B cell (primary cell): ENCODE measurements around the gene RAB42. TPM values are rescaled to one million over a fixed set of nuclear protein-coding genes. Genes with fewer than 3 reads are reported as not detected.

ENCODE experiments used
- ATAC-seq: fragments of 200-7000 bp; cut with Tn5 transposase; one replicate; pipeline ENCODE4 v1.10.0; 2021; ENCODE audit warnings: low read depth, mild to moderate bottlenecking, moderate number of reproducible peaks, moderate library complexity
- CTCF ChIA-PET: fragments of 350-600 bp; sonication (Branson Sonifier 250); formaldehyde crosslinking; loops from one replicate; lab custom pipeline; 2021; ENCODE audit warnings: antibody characterized with exemption, inconsistent platforms; lab: Charles Lee
- POLR2A ChIA-PET: fragments of 350-600 bp; sonication (Branson Sonifier 250); formaldehyde crosslinking; loops from one replicate; lab custom pipeline; 2021; ENCODE audit warnings: antibody characterized with exemption; lab: Charles Lee
- DNase-seq: peaks from one replicate; pipeline ENCODE4 v3.0.0; 2013
- H2AFZ ChIP-seq: 2 replicates; pipeline ENCODE4 v1.6.1; 2012; ENCODE audit warnings: mild to moderate bottlenecking, low read depth, low read length; ENCODE audit not compliant: insufficient read depth, poor library complexity, severe bottlenecking
- H3K27ac ChIP-seq, 2 donors: 1 replicate in 1 of 2; 2 replicates in 1 of 2; pipeline ENCODE4 v1.5.1; 2012 to 2013; ENCODE audit warnings: low read length in 2 of 2, mild to moderate bottlenecking in 2 of 2, moderate library complexity in 1 of 2
- H3K27me3 ChIP-seq, 4 experiments: fragments of 200-600 bp in 1 of 4; sonication (generic) in 1 of 4; replicated peaks in 1 of 4; 1 replicate in 2 of 4; 2 replicates in 2 of 4; pipeline versions ENCODE4 v1.6.1 to v1.7.0; 2013 to 2016; ENCODE audit warnings: low read length in 3 of 4, mild to moderate bottlenecking in 2 of 4, mixed read lengths in 1 of 4, moderate library complexity in 1 of 4; ENCODE audit not compliant: insufficient read depth in 4 of 4, control insufficient read depth in 3 of 4; ENCODE audit errors: control extremely low read depth in 1 of 4
- H3K36me3 ChIP-seq, 2 experiments: replicated peaks in 1 of 2; 1 replicate in 1 of 2; 2 replicates in 1 of 2; pipeline versions ENCODE4 v1.6.1 to v1.7.1; 2013; ENCODE audit warnings: low read length in 1 of 2; ENCODE audit not compliant: insufficient read depth in 2 of 2, control insufficient read depth in 1 of 2; ENCODE audit errors: control extremely low read depth in 1 of 2, extremely low read depth in 1 of 2
- H3K4me1 ChIP-seq, 2 donors: fragments of 200-600 bp in 1 of 2; sonication (generic) in 1 of 2; 1 replicate in 1 of 2; 2 replicates in 1 of 2; pipeline versions ENCODE4 v1.5.1 to v1.6.1; 2013 to 2017; ENCODE audit warnings: low read length in 2 of 2; ENCODE audit not compliant: control insufficient read depth in 2 of 2, insufficient read depth in 2 of 2
- H3K4me2 ChIP-seq: replicated peaks from 2 replicates; pipeline ENCODE3; 2012; ENCODE audit warnings: mild to moderate bottlenecking, low read depth, low read length; ENCODE audit not compliant: poor library complexity, severe bottlenecking
- H3K4me3 ChIP-seq, 5 experiments: fragments of 200-600 bp in 1 of 5; sonication (generic) in 1 of 5; 1 replicate in 3 of 5; 2 replicates in 2 of 5; pipeline versions ENCODE4 v1.5.1 to v1.7.0; 2011 to 2016; ENCODE audit warnings: low read length in 4 of 5, mild to moderate bottlenecking in 4 of 5, low read depth in 2 of 5, control low read depth in 1 of 5, moderate library complexity in 1 of 5; ENCODE audit not compliant: insufficient read depth in 1 of 5; ENCODE audit errors: control extremely low read depth in 1 of 5, extremely low read depth in 1 of 5
- H3K79me2 ChIP-seq: fragments of 200-600 bp; sonication (generic); one replicate; pipeline ENCODE4 v1.6.0; 2016; ENCODE audit warnings: low read length; ENCODE audit not compliant: control insufficient read depth, insufficient read depth
- H3K9ac ChIP-seq: fragments of 200-600 bp; sonication (generic); 2 replicates; pipeline ENCODE4 v1.6.1; 2017; ENCODE audit warnings: mild to moderate bottlenecking, low read length, moderate library complexity
- H3K9me3 ChIP-seq, 3 donors: one replicate each; pipeline versions ENCODE4 v1.6.1 to v1.7.1; 2013; ENCODE audit warnings: low read length in 2 of 3; ENCODE audit not compliant: control insufficient read depth in 2 of 3, insufficient read depth in 1 of 3; ENCODE audit errors: control extremely low read depth in 1 of 3
- H4K20me1 ChIP-seq: 2 replicates; pipeline ENCODE4 v1.6.0; 2012; ENCODE audit warnings: mild to moderate bottlenecking, low read length; ENCODE audit not compliant: insufficient read depth, control insufficient read depth, poor library complexity, severe bottlenecking
- H3K27ac Mint-ChIP-seq: one replicate; pipeline ENCODE4 v1.8.0; 2021; ENCODE audit warnings: mixed read lengths
- H3K27me3 Mint-ChIP-seq: one replicate; pipeline ENCODE4 v1.8.0; 2021; ENCODE audit warnings: mixed read lengths
- H3K4me1 Mint-ChIP-seq: one replicate; pipeline ENCODE4 v1.8.0; 2021; ENCODE audit warnings: mixed read lengths
- H3K4me3 Mint-ChIP-seq: one replicate; pipeline ENCODE4 v1.8.0; 2021; ENCODE audit warnings: mixed read lengths
- H3K9me3 Mint-ChIP-seq: one replicate; pipeline ENCODE4 v1.8.0; 2022; ENCODE audit warnings: mixed read lengths; ENCODE audit not compliant: insufficient read depth
- CTCF ChIP-seq: fragments of 200-600 bp; IDR thresholded peaks from one replicate; pipeline ENCODE4 v1.8.0; 2022; ENCODE audit warnings: antibody characterized with exemption, mild to moderate bottlenecking
- EZH2 ChIP-seq: IDR thresholded peaks from 2 replicates; pipeline ENCODE4 v1.6.1; 2012; ENCODE audit warnings: borderline replicate concordance, low read depth, mild to moderate bottlenecking, moderate library complexity, low read length; ENCODE audit not compliant: insufficient read depth, poor library complexity, severe bottlenecking
- WGBS: methylation state at CpG from one replicate; pipeline ENCODE4 v1.1.5; 2013; ENCODE audit warnings: missing lambda C conversion rate; ENCODE audit not compliant: insufficient coverage; 5-methylcytosine and 5-hydroxymethylcytosine counted together
- intact Hi-C: fragments of 100-400 bp; cut with micrococcal nuclease; formaldehyde crosslinking; loops from one replicate; pipeline ENCODE4 v1.10.0; 2022
- polyA plus RNA-seq: library from polyadenylated mRNA; depleted of rRNA; stranded (reverse); fragments of >200 nt; gene quantifications from 2 replicates; pipeline ENCODE4 v1.2.3, GENCODE V29; 2012
- total RNA-seq, 2 donors: library from RNA; stranded (reverse); fragments of 120-200 nt in 1 of 2; gene quantifications; 1 replicate in 1 of 2; 2 replicates in 1 of 2; pipeline versions ENCODE4 v1.2.3 to v1.2.4, GENCODE V29; 2013 to 2022

RAB42 gene
- total and polyA plus RNA-seq, 2 donors (not counting 1 experiment from before 2014, with no cell fraction given) = not detected

GRCh38 chr1:28552758-28553663 lies 39.1 kb upstream of the RAB42 start, which contains the start of gene TRNAU1AP:
TSS of gene TRNAU1AP (plus strand) at chr1:28553085. CDS start at chr1:28553111, 26 bp downstream.
- Histone ChIP-seq H3K4me2 (peak within 1 kb of the TSS; percentile 85), H4K20me1 (no peaks in the 10 kb centered on the region), H3K9me3 (no peaks in the 10 kb centered on the region), H3K4me3 (peak within 1 kb of the TSS; percentile 77 to 97 (median 90)), H3K27ac (peak within 1 kb of the TSS; percentile 82 to 86), H2AFZ (peak within 1 kb of the TSS; percentile 94), H3K9ac (peak within 1 kb of the TSS; percentile 92), H3K36me3 (peaks cover 0 to 10% of the 10 kb centered on the region in 2 experiments), H3K79me2 (peaks cover 16% of the 10 kb centered on the region), H3K4me1 (peaks cover 5 to 17% of the 10 kb centered on the region in 2 donors), H3K27me3 (no peaks in the 10 kb centered on the region)
- peaks cover 18% of the 10 kb centered on the region for H3K4me1 Mint-ChIP-seq
- ChIA-PET CTCF (interaction anchor here (0.9 to 3.9 kb wide), 4 partner anchors 28 to 184 kb away, joined by 3 to 23 read pairs (median 4); partner anchors contain the start of gene YTHDF2), POLR2A (interaction anchor here (0.6 to 2.3 kb wide), 8 partner anchors 20 to 224 kb away, joined by 3 to 21 read pairs (median 4); partner anchors contain the start of genes MED18, RCC1, RNU11 and YTHDF2)
- H3K9me3 Mint-ChIP-seq = no peaks in the 10 kb centered on the region
- TF ChIP-seq CTCF = no peak
- TF ChIP-seq EZH2 = no peak
- H3K4me3 Mint-ChIP-seq = peak within 1 kb of the TSS; percentile 100
- peak; percentile 94 for ATAC-seq
- no peaks in the 10 kb centered on the region for H3K27me3 Mint-ChIP-seq
- under 1% methylated on average over 62 of the region's 63 CpGs for WGBS
- intact Hi-C loops = loop anchor here (1.0 to 2.0 kb wide), 7 partner anchors 28 to 183 kb away; partner anchors contain the start of genes GMEB1, RNU11, TAF12 and YTHDF2
- H3K27ac Mint-ChIP-seq = peak within 1 kb of the TSS; percentile 99
- DNase-seq = peak; percentile 98
